Measurements from ENCODE around the gene IL1R2.

The IL1R2 gene

GRCh38 chr2:102070058-102070642 is 78.4 kb downstream of the IL1R2 start:
- TF ChIP-seq, protein P1, sequence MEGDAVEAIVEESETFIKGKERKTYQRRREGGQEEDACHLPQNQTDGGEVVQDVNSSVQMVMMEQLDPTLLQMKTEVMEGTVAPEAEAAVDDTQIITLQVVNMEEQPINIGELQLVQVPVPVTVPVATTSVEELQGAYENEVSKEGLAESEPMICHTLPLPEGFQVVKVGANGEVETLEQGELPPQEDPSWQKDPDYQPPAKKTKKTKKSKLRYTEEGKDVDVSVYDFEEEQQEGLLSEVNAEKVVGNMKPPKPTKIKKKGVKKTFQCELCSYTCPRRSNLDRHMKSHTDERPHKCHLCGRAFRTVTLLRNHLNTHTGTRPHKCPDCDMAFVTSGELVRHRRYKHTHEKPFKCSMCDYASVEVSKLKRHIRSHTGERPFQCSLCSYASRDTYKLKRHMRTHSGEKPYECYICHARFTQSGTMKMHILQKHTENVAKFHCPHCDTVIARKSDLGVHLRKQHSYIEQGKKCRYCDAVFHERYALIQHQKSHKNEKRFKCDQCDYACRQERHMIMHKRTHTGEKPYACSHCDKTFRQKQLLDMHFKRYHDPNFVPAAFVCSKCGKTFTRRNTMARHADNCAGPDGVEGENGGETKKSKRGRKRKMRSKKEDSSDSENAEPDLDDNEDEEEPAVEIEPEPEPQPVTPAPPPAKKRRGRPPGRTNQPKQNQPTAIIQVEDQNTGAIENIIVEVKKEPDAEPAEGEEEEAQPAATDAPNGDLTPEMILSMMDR (IDR thresholded peaks at IDR 0.05; ENCODE audit: borderline replicate concordance, insufficient read depth, low read depth, low read length), result no peak
- no peak overlapping the region for H3K4me3 ChIP-seq (ENCODE audit: low read depth, low read length)

DNA sequence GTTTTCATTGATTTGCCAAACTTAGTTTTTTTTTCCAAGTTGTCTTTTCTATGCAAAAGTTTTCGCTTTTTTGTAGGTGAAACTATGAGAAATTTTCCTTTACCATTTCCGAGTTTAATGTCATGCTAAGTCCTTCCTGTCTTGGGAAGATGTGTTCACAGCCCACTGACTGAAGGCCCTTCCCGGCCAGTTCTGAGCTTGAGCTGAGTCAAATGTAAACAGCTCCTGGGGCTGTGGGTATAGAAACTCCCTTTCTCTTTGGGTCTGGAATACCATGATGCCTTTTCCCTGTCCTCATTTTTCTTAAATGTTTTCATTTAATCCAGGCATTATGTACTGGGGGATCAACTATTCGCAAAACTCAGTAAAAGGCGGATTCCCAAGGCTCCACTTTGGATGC is 81.0 kb downstream of the IL1R2 start:
- TF ChIP-seq, protein P1 (IDR thresholded peaks at IDR 0.05; ENCODE audit: borderline replicate concordance, insufficient read depth, low read depth, low read length), result no peak
- H3K4me3 ChIP-seq (ENCODE audit: low read depth, low read length), result no peak overlapping the region

GRCh38 chr2:102073168-102073724 is 81.5 kb downstream of the IL1R2 start:
- no peak overlapping the region for H3K4me3 ChIP-seq (ENCODE audit: low read depth, low read length)
- TF ChIP-seq, protein P1 (IDR thresholded peaks at IDR 0.05; ENCODE audit: borderline replicate concordance, insufficient read depth, low read depth, low read length), result no peak

- H3K4me3 ChIP-seq (ENCODE audit: low read depth, low read length), result no peak overlapping the region
- TF ChIP-seq, protein P1 (IDR thresholded peaks at IDR 0.05; ENCODE audit: borderline replicate concordance, insufficient read depth, low read depth, low read length), result no peak
These were observed 82.5 kb downstream of the IL1R2 start for GRCh38 chr2:102074152-102074783.

DNA sequence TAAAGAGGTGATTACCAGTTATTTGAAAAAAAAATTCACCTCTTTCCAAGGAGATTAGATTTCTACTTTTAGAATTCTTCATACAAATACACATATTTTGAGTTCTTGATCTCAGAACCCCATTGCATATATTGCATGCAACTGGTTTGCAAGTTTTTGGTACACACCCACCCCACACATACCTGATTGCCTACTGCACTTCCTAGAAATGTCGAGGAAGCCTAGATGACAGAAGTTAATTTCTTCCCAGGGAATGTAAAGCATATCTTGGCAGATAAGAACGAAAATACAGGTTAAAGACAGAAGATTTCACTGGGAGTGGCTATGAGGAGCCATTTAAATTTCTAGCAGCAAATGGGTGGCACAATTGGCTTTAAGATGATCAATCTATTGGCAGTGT is 83.7 kb downstream of the IL1R2 start:
- TF ChIP-seq, protein P1 (IDR thresholded peaks at IDR 0.05; ENCODE audit: borderline replicate concordance, insufficient read depth, low read depth, low read length), result no peak
- H3K4me3 ChIP-seq (ENCODE audit: low read depth, low read length), result no peak overlapping the region

- TF ChIP-seq, protein P1 (IDR thresholded peaks at IDR 0.05; ENCODE audit: borderline replicate concordance, insufficient read depth, low read depth, low read length), result no peak
These were observed 84.8 kb downstream of the IL1R2 start for GRCh38 chr2:102076512-102076911.

More at GRCh38 chr2:102076512-102076911, 84.8 kb downstream of the IL1R2 start:
- no peak overlapping the region for H3K4me3 ChIP-seq (ENCODE audit: low read depth, low read length)
